ENCODE measurements around the gene JAGN1.
"Not testable (repeated sequence)": the region's sequence is repeated elsewhere in the genome, so short reads cannot be mapped to it uniquely, and the experiment has no call there.

DNA sequence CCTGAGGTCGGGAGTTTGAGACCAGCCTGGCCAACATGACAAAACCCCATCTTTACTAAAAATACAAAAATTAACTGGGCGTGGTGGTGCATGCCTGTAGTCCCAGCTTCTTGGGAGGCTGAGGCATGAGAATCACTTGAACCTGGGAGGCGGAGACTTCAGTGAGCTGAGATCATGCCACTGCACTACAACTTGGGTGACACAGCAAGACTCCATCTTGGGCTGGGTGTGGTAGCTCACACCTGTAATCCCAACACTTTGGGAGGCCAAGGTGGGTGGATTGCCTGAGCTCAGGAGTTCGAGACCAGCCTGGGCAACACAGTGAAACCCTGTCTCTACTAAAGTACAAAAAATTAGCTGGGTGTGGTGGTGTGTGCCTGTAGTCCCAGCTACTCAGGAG lies 14.2 kb upstream of the JAGN1 start:
- TF ChIP-seq, protein P1, sequence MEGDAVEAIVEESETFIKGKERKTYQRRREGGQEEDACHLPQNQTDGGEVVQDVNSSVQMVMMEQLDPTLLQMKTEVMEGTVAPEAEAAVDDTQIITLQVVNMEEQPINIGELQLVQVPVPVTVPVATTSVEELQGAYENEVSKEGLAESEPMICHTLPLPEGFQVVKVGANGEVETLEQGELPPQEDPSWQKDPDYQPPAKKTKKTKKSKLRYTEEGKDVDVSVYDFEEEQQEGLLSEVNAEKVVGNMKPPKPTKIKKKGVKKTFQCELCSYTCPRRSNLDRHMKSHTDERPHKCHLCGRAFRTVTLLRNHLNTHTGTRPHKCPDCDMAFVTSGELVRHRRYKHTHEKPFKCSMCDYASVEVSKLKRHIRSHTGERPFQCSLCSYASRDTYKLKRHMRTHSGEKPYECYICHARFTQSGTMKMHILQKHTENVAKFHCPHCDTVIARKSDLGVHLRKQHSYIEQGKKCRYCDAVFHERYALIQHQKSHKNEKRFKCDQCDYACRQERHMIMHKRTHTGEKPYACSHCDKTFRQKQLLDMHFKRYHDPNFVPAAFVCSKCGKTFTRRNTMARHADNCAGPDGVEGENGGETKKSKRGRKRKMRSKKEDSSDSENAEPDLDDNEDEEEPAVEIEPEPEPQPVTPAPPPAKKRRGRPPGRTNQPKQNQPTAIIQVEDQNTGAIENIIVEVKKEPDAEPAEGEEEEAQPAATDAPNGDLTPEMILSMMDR (IDR thresholded peaks at IDR 0.05) = not testable (repeated sequence)
- TF ChIP-seq, protein P2, sequence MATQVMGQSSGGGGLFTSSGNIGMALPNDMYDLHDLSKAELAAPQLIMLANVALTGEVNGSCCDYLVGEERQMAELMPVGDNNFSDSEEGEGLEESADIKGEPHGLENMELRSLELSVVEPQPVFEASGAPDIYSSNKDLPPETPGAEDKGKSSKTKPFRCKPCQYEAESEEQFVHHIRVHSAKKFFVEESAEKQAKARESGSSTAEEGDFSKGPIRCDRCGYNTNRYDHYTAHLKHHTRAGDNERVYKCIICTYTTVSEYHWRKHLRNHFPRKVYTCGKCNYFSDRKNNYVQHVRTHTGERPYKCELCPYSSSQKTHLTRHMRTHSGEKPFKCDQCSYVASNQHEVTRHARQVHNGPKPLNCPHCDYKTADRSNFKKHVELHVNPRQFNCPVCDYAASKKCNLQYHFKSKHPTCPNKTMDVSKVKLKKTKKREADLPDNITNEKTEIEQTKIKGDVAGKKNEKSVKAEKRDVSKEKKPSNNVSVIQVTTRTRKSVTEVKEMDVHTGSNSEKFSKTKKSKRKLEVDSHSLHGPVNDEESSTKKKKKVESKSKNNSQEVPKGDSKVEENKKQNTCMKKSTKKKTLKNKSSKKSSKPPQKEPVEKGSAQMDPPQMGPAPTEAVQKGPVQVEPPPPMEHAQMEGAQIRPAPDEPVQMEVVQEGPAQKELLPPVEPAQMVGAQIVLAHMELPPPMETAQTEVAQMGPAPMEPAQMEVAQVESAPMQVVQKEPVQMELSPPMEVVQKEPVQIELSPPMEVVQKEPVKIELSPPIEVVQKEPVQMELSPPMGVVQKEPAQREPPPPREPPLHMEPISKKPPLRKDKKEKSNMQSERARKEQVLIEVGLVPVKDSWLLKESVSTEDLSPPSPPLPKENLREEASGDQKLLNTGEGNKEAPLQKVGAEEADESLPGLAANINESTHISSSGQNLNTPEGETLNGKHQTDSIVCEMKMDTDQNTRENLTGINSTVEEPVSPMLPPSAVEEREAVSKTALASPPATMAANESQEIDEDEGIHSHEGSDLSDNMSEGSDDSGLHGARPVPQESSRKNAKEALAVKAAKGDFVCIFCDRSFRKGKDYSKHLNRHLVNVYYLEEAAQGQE (IDR thresholded peaks at IDR 0.05; ENCODE audit: insufficient read depth in 1 of 2, low read depth in 2 of 2, low read length in 1 of 2) = not testable (repeated sequence)
- TF ChIP-seq POLR2AphosphoS5 (IDR thresholded peaks at IDR 0.05; ENCODE audit: low read depth, low read length) = not testable (repeated sequence)
